WTC11 (cell line): ENCODE data around the gene SMC5.

ENCODE experiments used
- CBFB ChIP-seq: sonication (generic); formaldehyde crosslinking; IDR thresholded peaks from 2 replicates; pipeline ENCODE4 v1.8.1; 2022; ENCODE audit warnings: mild to moderate bottlenecking, low read depth, missing genetic modification reagents
- EMX1 ChIP-seq: fragments of 250-450 bp; sonication (Bioruptor Pico); IDR thresholded peaks from 2 replicates; pipeline ENCODE4 v1.8.0; 2021; ENCODE audit warnings: mild to moderate bottlenecking
- GABPB1 ChIP-seq: sonication (generic); formaldehyde crosslinking; IDR thresholded peaks from 2 replicates; pipeline ENCODE4 v1.8.1; 2023; ENCODE audit warnings: mild to moderate bottlenecking, missing genetic modification reagents
- GRHL2 ChIP-seq: fragments of 250-450 bp; sonication (Bioruptor Pico); IDR thresholded peaks from 2 replicates; pipeline ENCODE4 v1.8.0; 2022; ENCODE audit warnings: mild to moderate bottlenecking, moderate library complexity; ENCODE audit not compliant: insufficient replicate concordance, severe bottlenecking
- MYBL2 ChIP-seq: sonication (generic); formaldehyde crosslinking; IDR thresholded peaks from 2 replicates; pipeline ENCODE4 v1.8.1; 2023; ENCODE audit warnings: mild to moderate bottlenecking, moderate library complexity, missing genetic modification reagents
- NR2C2 ChIP-seq: sonication (generic); formaldehyde crosslinking; IDR thresholded peaks from 2 replicates; pipeline ENCODE4 v1.8.0; 2022; ENCODE audit warnings: mild to moderate bottlenecking, missing genetic modification reagents
- NR3C1 ChIP-seq: sonication (generic); formaldehyde crosslinking; conservative IDR thresholded peaks from 2 replicates; pipeline ENCODE4 v1.8.1; 2023; ENCODE audit warnings: low read depth, mild to moderate bottlenecking, missing genetic modification reagents
- SP1 ChIP-seq: sonication (generic); formaldehyde crosslinking; conservative IDR thresholded peaks from 2 replicates; pipeline ENCODE4 v1.8.1; 2022; ENCODE audit warnings: missing genetic modification reagents
- ZNF232 ChIP-seq: sonication (generic); formaldehyde crosslinking; IDR thresholded peaks from 2 replicates; pipeline ENCODE4 v1.8.0; 2022; ENCODE audit warnings: mild to moderate bottlenecking, missing genetic modification reagents
- ZNF423 ChIP-seq: fragments of 250-450 bp; sonication (Bioruptor Pico); IDR thresholded peaks from 2 replicates; pipeline ENCODE4 v2.1.2; 2022; ENCODE audit warnings: mild to moderate bottlenecking, moderate library complexity
- TF ChIP-seq, protein P1 (sequence below): fragments of 200-600 bp; IDR thresholded peaks from 2 replicates; pipeline ENCODE4 v1.8.0; 2022; ENCODE audit warnings: antibody characterized with exemption
- TF ChIP-seq, protein P2 (sequence below): sonication (generic); formaldehyde crosslinking; IDR thresholded peaks from 2 replicates; pipeline ENCODE4 v1.8.1; 2023; ENCODE audit warnings: mild to moderate bottlenecking, missing genetic modification reagents

DNA sequence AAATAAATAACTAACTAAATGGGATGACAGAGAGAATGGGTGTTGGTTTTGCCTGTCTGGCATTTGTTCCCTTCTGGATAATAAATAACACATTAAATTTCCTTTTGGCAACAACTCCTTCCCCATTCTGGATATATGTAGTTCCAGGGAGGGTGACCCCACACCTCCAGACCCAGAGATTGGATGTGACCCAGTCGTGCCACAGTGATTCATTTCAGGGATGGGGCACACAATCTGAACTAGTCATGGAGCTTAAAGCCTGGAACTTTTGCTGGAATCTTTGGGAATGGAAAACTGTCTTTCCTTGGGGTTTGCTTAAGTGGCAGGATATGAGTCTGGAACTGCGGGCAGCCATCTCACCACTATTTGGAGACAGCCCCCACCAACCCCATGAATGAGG, 144.4 kb downstream of the SMC5 start:
- TF ChIP-seq CBFB (CRISPR knock-in tag) (no peak), SP1 (CRISPR knock-in tag) (no peak), ZNF232 (CRISPR knock-in tag) (no peak), NR3C1 (CRISPR knock-in tag) (no peak), NR2C2 (CRISPR knock-in tag) (no peak), GRHL2 (CRISPR knock-in tag) (no peak), GABPB1 (CRISPR knock-in tag) (no peak), EMX1 (no peak), ZNF423 (CRISPR knock-in tag) (no peak), MYBL2 (no peak)
- TF ChIP-seq, protein P1, sequence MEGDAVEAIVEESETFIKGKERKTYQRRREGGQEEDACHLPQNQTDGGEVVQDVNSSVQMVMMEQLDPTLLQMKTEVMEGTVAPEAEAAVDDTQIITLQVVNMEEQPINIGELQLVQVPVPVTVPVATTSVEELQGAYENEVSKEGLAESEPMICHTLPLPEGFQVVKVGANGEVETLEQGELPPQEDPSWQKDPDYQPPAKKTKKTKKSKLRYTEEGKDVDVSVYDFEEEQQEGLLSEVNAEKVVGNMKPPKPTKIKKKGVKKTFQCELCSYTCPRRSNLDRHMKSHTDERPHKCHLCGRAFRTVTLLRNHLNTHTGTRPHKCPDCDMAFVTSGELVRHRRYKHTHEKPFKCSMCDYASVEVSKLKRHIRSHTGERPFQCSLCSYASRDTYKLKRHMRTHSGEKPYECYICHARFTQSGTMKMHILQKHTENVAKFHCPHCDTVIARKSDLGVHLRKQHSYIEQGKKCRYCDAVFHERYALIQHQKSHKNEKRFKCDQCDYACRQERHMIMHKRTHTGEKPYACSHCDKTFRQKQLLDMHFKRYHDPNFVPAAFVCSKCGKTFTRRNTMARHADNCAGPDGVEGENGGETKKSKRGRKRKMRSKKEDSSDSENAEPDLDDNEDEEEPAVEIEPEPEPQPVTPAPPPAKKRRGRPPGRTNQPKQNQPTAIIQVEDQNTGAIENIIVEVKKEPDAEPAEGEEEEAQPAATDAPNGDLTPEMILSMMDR = no peak
- TF ChIP-seq, protein P2, sequence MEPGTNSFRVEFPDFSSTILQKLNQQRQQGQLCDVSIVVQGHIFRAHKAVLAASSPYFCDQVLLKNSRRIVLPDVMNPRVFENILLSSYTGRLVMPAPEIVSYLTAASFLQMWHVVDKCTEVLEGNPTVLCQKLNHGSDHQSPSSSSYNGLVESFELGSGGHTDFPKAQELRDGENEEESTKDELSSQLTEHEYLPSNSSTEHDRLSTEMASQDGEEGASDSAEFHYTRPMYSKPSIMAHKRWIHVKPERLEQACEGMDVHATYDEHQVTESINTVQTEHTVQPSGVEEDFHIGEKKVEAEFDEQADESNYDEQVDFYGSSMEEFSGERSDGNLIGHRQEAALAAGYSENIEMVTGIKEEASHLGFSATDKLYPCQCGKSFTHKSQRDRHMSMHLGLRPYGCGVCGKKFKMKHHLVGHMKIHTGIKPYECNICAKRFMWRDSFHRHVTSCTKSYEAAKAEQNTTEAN (CRISPR knock-in tag) = no peak
